Adrenal gland (tissue), 5 donors: ENCODE data around the gene NLRP3.

Source experiments
- CTCF ChIP-seq, 6 experiments: fragments of 450-650 bp in 4 of 6; fragments of 200-600 bp in 2 of 6; sonication (generic) in 1 of 6; IDR thresholded peaks; 1 replicate in 5 of 6; 2 replicates in 1 of 6; pipeline versions ENCODE4 v1.5.1 to v1.8.0; 2016 to 2021; ENCODE audit warnings: antibody characterized with exemption in 6 of 6, mild to moderate bottlenecking in 2 of 6, moderate library complexity in 1 of 6
- POLR2A ChIP-seq, 2 donors: fragments of 450-650 bp; IDR thresholded peaks; one replicate each; pipeline ENCODE4 v1.6.1; 2017; ENCODE audit warnings: antibody characterized with exemption in 2 of 2, mild to moderate bottlenecking in 2 of 2, moderate library complexity in 1 of 2
- donor health status: DM: no; HTN: no; CAD: no.

GRCh38 chr1:247469141-247469535 lies 53.2 kb downstream of the NLRP3 start:
- no peak for TF ChIP-seq POLR2A (IDR thresholded peaks at IDR 0.05)
- TF ChIP-seq CTCF (IDR thresholded peaks at IDR 0.05), result no peak
